Dermis blood vessel endothelial cell (primary cell): ENCODE data around the gene CXorf49. TPM values are rescaled to one million over a fixed set of nuclear protein-coding genes. Genes with fewer than 3 reads are reported as not detected.
"Not testable (repeated sequence)": the region's sequence is repeated elsewhere in the genome, so short reads cannot be mapped to it uniquely, and the experiment has no call there.

ENCODE experiments used
- DNase-seq: peaks from one replicate; pipeline ENCODE4 v3.0.0; 2010
- total RNA-seq: library from RNA; depleted of rRNA; stranded (reverse); fragments of >200 nt; gene quantifications from 2 replicates; pipeline ENCODE4 v1.2.3, GENCODE V29; 2014

The CXorf49 gene
- not detected in 2 replicates for total RNA-seq

- DNase-seq, result not testable (repeated sequence)
These were observed at the start of gene CXorf49 for GRCh38 chrX:71718185-71718584. CXorf49 (minus strand) TSS chrX:71718285; CDS start chrX:71718151, 134 bp downstream.

- DNase-seq, result not testable (repeated sequence)
These were observed 49.0 kb upstream of the CXorf49 start for GRCh38 chrX:71767134-71767533.

GRCh38 chrX:71765613-71766012 lies 47.5 kb upstream of the CXorf49 start:
- not testable (repeated sequence) for DNase-seq

- DNase-seq, result not testable (repeated sequence)
These were observed 46.7 kb upstream of the CXorf49 start for GRCh38 chrX:71764832-71765231.

- DNase-seq, result not testable (repeated sequence)
These were observed 45.0 kb upstream of the CXorf49 start, which contains the start of gene CXorf49B for GRCh38 chrX:71763049-71763448. CXorf49B (plus strand) TSS chrX:71763349; CDS start chrX:71763424, 75 bp downstream.

GRCh38 chrX:71760688-71761281 lies 42.7 kb upstream of the CXorf49 start:
- not testable (repeated sequence) for DNase-seq

- not testable (repeated sequence) for DNase-seq
These were observed 2.3 kb upstream of the CXorf49 start for GRCh38 chrX:71720289-71720886.

GRCh38 chrX:71719195-71719594 lies 1.1 kb upstream of the CXorf49 start:
- DNase-seq, result not testable (repeated sequence)

- DNase-seq, result not testable (repeated sequence)
These were observed 1.8 kb downstream of the CXorf49 start for GRCh38 chrX:71716323-71716722.

- not testable (repeated sequence) for DNase-seq
These were observed 2.5 kb downstream of the CXorf49 start for GRCh38 chrX:71715551-71715950.

GRCh38 chrX:71714064-71714463 lies 4.0 kb downstream of the CXorf49 start:
- DNase-seq, result not testable (repeated sequence)

GRCh38 chrX:71702853-71703252 lies 15.2 kb downstream of the CXorf49 start:
- not testable (repeated sequence) for DNase-seq

- not testable (repeated sequence) for DNase-seq
These were observed 19.1 kb downstream of the CXorf49 start for GRCh38 chrX:71699023-71699344.

GRCh38 chrX:71698299-71699022 lies 19.6 kb downstream of the CXorf49 start:
- not testable (repeated sequence) for DNase-seq

- DNase-seq, result not testable (repeated sequence)
These were observed 20.4 kb downstream of the CXorf49 start for GRCh38 chrX:71697466-71698298.

GRCh38 chrX:71696641-71697465 lies 21.2 kb downstream of the CXorf49 start:
- not testable (repeated sequence) for DNase-seq

GRCh38 chrX:71679575-71680207 lies 38.4 kb downstream of the CXorf49 start:
- no peak for DNase-seq

- not testable (repeated sequence) for DNase-seq
These were observed 40.9 kb downstream of the CXorf49 start for GRCh38 chrX:71677195-71677594.

GRCh38 chrX:71676068-71676795 lies 41.9 kb downstream of the CXorf49 start:
- DNase-seq, result not testable (repeated sequence)

GRCh38 chrX:71675636-71676035 lies 42.4 kb downstream of the CXorf49 start:
- DNase-seq, result not testable (repeated sequence)
